ENCODE data around the gene SPTLC2. TPM values are rescaled to one million over a fixed set of nuclear protein-coding genes. Genes with fewer than 3 reads are reported as not detected.

Gene SPTLC2
- total and polyA plus RNA-seq, 2 of the 8 experiments (the other 6 are each of a cell fraction or from before 2014, with no cell fraction given) = 8.9 to 35.1 TPM

GRCh38 chr14:77523109-77523508 lies 93.3 kb downstream of the SPTLC2 start (continued):
- TF ChIP-seq CHD7 (IDR thresholded peaks at IDR 0.05; ENCODE audit: insufficient replicate concordance, low read length) = no peak
- no peak for TF ChIP-seq SIN3A (conservative IDR thresholded peaks at IDR 0.05 in 1 of 2, IDR thresholded peaks at IDR 0.05 in 1 of 2; ENCODE audit: low read depth in 1 of 2, low read length in 2 of 2)
- no peak for TF ChIP-seq CTBP2 (IDR thresholded peaks at IDR 0.05; ENCODE audit: borderline replicate concordance, insufficient read depth, insufficient read length, low read length)
- TF ChIP-seq HDAC6 (IDR thresholded peaks at IDR 0.05; ENCODE audit: low read depth, low read length) = no peak
- no peak for TF ChIP-seq KDM4A (IDR thresholded peaks at IDR 0.05; ENCODE audit: low read depth, low read length, severe bottlenecking)
- no peak for TF ChIP-seq RAD21 (IDR thresholded peaks at IDR 0.05 in 1 of 2, conservative IDR thresholded peaks at IDR 0.05 in 1 of 2; ENCODE audit: low read depth in 2 of 2, low read length in 2 of 2)
- no peak for TF ChIP-seq EZH2 (IDR thresholded peaks at IDR 0.05; ENCODE audit: low read depth, low read length, severe bottlenecking)
